Measurements from ENCODE around the gene SSH2.

Gene SSH2

GRCh38 chr17:29613352-29613837 lies 316.6 kb downstream of the SSH2 start:
- peak; percentile 89 to 94 for DNase-seq (ENCODE audit: low read depth in 1 of 2, low spot score in 1 of 2)

GRCh38 chr17:29612404-29613280 lies 317.4 kb downstream of the SSH2 start:
- no peak for DNase-seq (ENCODE audit: low read depth in 1 of 2, low spot score in 1 of 2)

- no peak for DNase-seq (ENCODE audit: low read depth in 1 of 2, low spot score in 1 of 2)
These were observed 318.0 kb downstream of the SSH2 start for GRCh38 chr17:29612094-29612403.

GRCh38 chr17:29611351-29612093 lies 318.5 kb downstream of the SSH2 start:
- DNase-seq (ENCODE audit: low read depth in 1 of 2, low spot score in 1 of 2): no peak

- DNase-seq (ENCODE audit: low read depth in 1 of 2, low spot score in 1 of 2): no peak
These were observed 319.6 kb downstream of the SSH2 start for GRCh38 chr17:29610395-29610794.

- no peak for DNase-seq (ENCODE audit: low read depth in 1 of 2, low spot score in 1 of 2)
These were observed 321.0 kb downstream of the SSH2 start for GRCh38 chr17:29608986-29609385.

GRCh38 chr17:29607557-29608195 lies 322.4 kb downstream of the SSH2 start:
- no peak for DNase-seq (ENCODE audit: low read depth in 1 of 2, low spot score in 1 of 2)

GRCh38 chr17:29603109-29603674 lies 326.8 kb downstream of the SSH2 start:
- DNase-seq (ENCODE audit: low read depth in 1 of 2, low spot score in 1 of 2): no peak

- no peak for DNase-seq (ENCODE audit: low read depth in 1 of 2, low spot score in 1 of 2)
These were observed 332.5 kb downstream of the SSH2 start for GRCh38 chr17:29597361-29598172.

- no peak for DNase-seq (ENCODE audit: low read depth in 1 of 2, low spot score in 1 of 2)
These were observed 333.2 kb downstream of the SSH2 start for GRCh38 chr17:29596811-29597210.

GRCh38 chr17:29595943-29596774 lies 333.9 kb downstream of the SSH2 start:
- no peak for DNase-seq (ENCODE audit: low read depth in 1 of 2, low spot score in 1 of 2)

GRCh38 chr17:29595107-29595942 lies 334.7 kb downstream of the SSH2 start:
- DNase-seq (ENCODE audit: low read depth in 1 of 2, low spot score in 1 of 2): no peak

- DNase-seq (ENCODE audit: low read depth in 1 of 2, low spot score in 1 of 2): no peak
These were observed 335.4 kb downstream of the SSH2 start for GRCh38 chr17:29594519-29595090.

- DNase-seq (ENCODE audit: low read depth in 1 of 2, low spot score in 1 of 2): no peak
These were observed 336.2 kb downstream of the SSH2 start for GRCh38 chr17:29593591-29594518.

- DNase-seq (ENCODE audit: low read depth in 1 of 2, low spot score in 1 of 2): no peak
These were observed 337.0 kb downstream of the SSH2 start, which contains the start of gene ANKRD13B for GRCh38 chr17:29592850-29593551. Gene ANKRD13B, plus strand, starts transcription at chr17:29593132. Its CDS starts 490 bp downstream, at chr17:29593622.

- DNase-seq (ENCODE audit: low read depth in 1 of 2, low spot score in 1 of 2): peak; percentile 60 to 67
These were observed 338.1 kb downstream of the SSH2 start for GRCh38 chr17:29591737-29592608.

Measured in activated T-helper 1 cell treated with anti-CD3 and anti-CD28 coated beads, Interleukin-2, amount 50 U/mL, for 16 hours (primary cell).